Neural progenitor cell (in vitro differentiated cells): ENCODE data around the gene RNF145.
"Not testable (repeated sequence)": the region's sequence is repeated elsewhere in the genome, so short reads cannot be mapped to it uniquely, and the experiment has no call there.

Experiments
- EZH2 ChIP-seq: fragments of 200-600 bp; sonication (generic); IDR thresholded peaks from 2 replicates; pipeline ENCODE4 v1.6.1; 2017; ENCODE audit warnings: antibody characterized with exemption, mild to moderate bottlenecking, moderate library complexity
- EZH2phosphoT487 ChIP-seq: fragments of 200-600 bp; sonication (generic); IDR thresholded peaks from 2 replicates; pipeline ENCODE4 v1.6.1; 2017; ENCODE audit warnings: antibody characterized with exemption
- TF ChIP-seq, protein P1 (sequence below): fragments of 200-600 bp; sonication (generic); IDR thresholded peaks from 2 replicates; pipeline ENCODE4 v1.5.1; 2017; ENCODE audit warnings: antibody characterized with exemption, mild to moderate bottlenecking

GRCh38 chr5:159158553-159159091, 50.7 kb downstream of the RNF145 start:
- TF ChIP-seq, protein P1, sequence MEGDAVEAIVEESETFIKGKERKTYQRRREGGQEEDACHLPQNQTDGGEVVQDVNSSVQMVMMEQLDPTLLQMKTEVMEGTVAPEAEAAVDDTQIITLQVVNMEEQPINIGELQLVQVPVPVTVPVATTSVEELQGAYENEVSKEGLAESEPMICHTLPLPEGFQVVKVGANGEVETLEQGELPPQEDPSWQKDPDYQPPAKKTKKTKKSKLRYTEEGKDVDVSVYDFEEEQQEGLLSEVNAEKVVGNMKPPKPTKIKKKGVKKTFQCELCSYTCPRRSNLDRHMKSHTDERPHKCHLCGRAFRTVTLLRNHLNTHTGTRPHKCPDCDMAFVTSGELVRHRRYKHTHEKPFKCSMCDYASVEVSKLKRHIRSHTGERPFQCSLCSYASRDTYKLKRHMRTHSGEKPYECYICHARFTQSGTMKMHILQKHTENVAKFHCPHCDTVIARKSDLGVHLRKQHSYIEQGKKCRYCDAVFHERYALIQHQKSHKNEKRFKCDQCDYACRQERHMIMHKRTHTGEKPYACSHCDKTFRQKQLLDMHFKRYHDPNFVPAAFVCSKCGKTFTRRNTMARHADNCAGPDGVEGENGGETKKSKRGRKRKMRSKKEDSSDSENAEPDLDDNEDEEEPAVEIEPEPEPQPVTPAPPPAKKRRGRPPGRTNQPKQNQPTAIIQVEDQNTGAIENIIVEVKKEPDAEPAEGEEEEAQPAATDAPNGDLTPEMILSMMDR, result not testable (repeated sequence)
- TF ChIP-seq EZH2, EZH2phosphoT487: not testable (repeated sequence)
